Measurements from ENCODE around the gene MMD. TPM values are rescaled to one million over a fixed set of nuclear protein-coding genes. Genes with fewer than 3 reads are reported as not detected.
A peak's percentile ranks its signal among the peaks of the same experiment; 100 is the strongest.

Gene MMD
- total RNA-seq, 2 experiments from 2014 or later, result 29.6 to 30.8 TPM

DNA sequence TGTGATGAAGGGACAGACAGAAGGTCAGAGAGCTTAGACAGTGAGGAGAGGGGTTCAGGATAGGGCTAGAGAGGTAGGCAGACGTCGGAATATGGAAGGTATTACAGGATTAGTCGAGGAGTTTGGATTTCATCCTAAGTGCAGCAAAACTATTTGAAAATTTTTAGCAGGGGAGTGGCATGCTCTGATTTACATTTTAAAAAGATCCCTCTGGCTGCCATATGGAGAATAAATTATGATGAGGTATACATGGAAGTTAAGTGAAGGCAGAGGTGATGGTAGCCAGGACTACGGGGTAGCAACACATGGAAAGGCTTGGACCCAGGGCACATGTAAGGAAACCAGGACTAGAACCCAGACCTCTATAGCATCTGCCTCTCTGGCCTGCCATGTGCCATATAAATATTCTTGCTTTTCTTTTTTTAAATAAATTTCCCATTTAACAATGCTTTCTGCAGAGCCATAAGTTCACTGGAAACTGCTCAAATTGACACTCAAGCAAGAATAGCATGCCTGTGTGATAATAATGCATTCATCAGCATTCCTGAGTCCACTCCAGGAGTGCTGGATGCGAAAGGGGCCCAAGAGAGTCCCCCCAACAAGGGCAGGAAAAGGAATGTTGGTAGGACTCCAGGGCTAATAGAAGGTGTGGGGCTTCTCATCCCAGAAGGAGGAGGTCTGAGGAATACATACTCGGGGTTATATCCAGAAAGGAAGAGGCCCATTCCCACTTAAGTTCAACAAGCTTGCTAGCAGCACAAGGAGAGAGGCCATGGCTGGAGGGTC, 78.6 kb downstream of the MMD start:
- Mint-ChIP-seq H3K27me3 (peaks cover 28% of the 10 kb centered on the region), H3K9me3 (peaks cover 15% of the 10 kb centered on the region), H3K4me3 (no peak overlapping the region), H3K36me3 (ENCODE audit: low read depth) (peaks cover 18% of the 10 kb centered on the region), H3K27ac (peak overlapping the region; percentile 83), H3K4me1 (peaks cover 55% of the 10 kb centered on the region)
- no peak for DNase-seq
- CTCF ChIA-PET, result no interaction called here
- POLR2A ChIA-PET, result no interaction called here

Other genes starting within 250 kb of the MMD start
- gene HLF, start 156.9 kb downstream of the MMD start, total RNA-seq, result 1 to 10 TPM; 2.8 to 3.3 TPM
- gene SMIM36, start 89.6 kb upstream of the MMD start, total RNA-seq, result not detected

Measured in activated CD4-positive, alpha-beta memory T cell treated with anti-CD3 and anti-CD28 coated beads, Interleukin-2, amount 10 ng/mL, durations not matched to agents 7 days and 5 days (primary cell).